A549 (cell line): Measurements from ENCODE around the gene LGMN. TPM values are rescaled to one million over a fixed set of nuclear protein-coding genes. Genes with fewer than 3 reads are reported as not detected.

Source experiments
- ATAC-seq, 2 experiments: fragments of 200-7000 bp in 1 of 2; fragments of >200 bp in 1 of 2; cut with Nextera tagmentation in 1 of 2; cut with Tn5 transposase in 1 of 2; 3 replicates each; pipeline versions ENCODE4 v1.8.0 to v1.9.1; 2018 to 2020; ENCODE audit warnings: mild to moderate bottlenecking in 1 of 2, moderate library complexity in 1 of 2
- CTCF ChIA-PET: fragments of 300-600 bp; sonication (Branson Sonifier 250); formaldehyde crosslinking; extraction: SDS; loops from one replicate; lab custom pipeline; 2021; ENCODE audit warnings: antibody characterized with exemption, inconsistent platforms; lab: Yijun Ruan, JAX
- POLR2A ChIA-PET: fragments of 350-600 bp; formaldehyde crosslinking; extraction: SDS; loops from one replicate; lab custom pipeline; 2021; ENCODE audit warnings: antibody characterized with exemption, inconsistent platforms; lab: Yijun Ruan, JAX
- DNase-seq, 2 experiments: peaks; one replicate each; pipeline versions ENCODE4 v3.0.0 to v3.0.0-alpha.2; 2011 to 2016; ENCODE audit warnings: low read depth in 1 of 2, low spot score in 1 of 2
- FAIRE-seq: peaks from 2 replicates; lab custom pipeline; 2011; peaks lifted over from hg19 to GRCh38; lab: Jason Lieb, UNC
- H3K27ac ChIP-seq, 2 experiments: fragments of >200 bp; sonication (Bioruptor Twin); formaldehyde crosslinking; 3 replicates each; pipeline ENCODE4 v1.5.1; 2016 to 2017
- H3K4me1 ChIP-seq: fragments of >200 bp; sonication (Bioruptor Twin); formaldehyde crosslinking; 3 replicates; pipeline ENCODE4 v1.6.1; 2016
- H3K4me2 ChIP-seq: fragments of >200 bp; sonication (Bioruptor Twin); formaldehyde crosslinking; 3 replicates; pipeline ENCODE4 v1.6.1; 2016
- H3K4me3 ChIP-seq: fragments of >200 bp; sonication (Bioruptor Twin); formaldehyde crosslinking; 3 replicates; pipeline ENCODE4 v1.5.1; 2016
- H3K9me3 ChIP-seq: fragments of >200 bp; sonication (Bioruptor Twin); formaldehyde crosslinking; 3 replicates; pipeline ENCODE4 v1.6.1; 2016
- BHLHE40 ChIP-seq: IDR thresholded peaks from 2 replicates; pipeline ENCODE4 v1.6.1; 2012; ENCODE audit warnings: low read depth, low read length, inconsistent platforms
- CBX2 ChIP-seq: fragments of 200-600 bp; sonication (generic); IDR thresholded peaks from 2 replicates; pipeline ENCODE4 v1.6.1; 2016; ENCODE audit warnings: low read depth, mild to moderate bottlenecking, borderline replicate concordance
- CEBPB ChIP-seq, 2 experiments: fragments of >200 bp in 1 of 2; sonication (Bioruptor Twin) in 1 of 2; formaldehyde crosslinking in 1 of 2; IDR thresholded peaks; 2 replicates each; pipeline ENCODE4 v1.6.1; 2012 to 2016
- EHF ChIP-seq: fragments of 250-450 bp; sonication (Bioruptor Pico); IDR thresholded peaks from 2 replicates; pipeline ENCODE4 v1.5.0; 2020; ENCODE audit warnings: mild to moderate bottlenecking
- ESRRA ChIP-seq: fragments of 150-350 bp; IDR thresholded peaks from 2 replicates; pipeline ENCODE4 v1.6.1; 2014; ENCODE audit warnings: mild to moderate bottlenecking, low read length, borderline replicate concordance
- HOXA7 ChIP-seq: fragments of 250-450 bp; sonication (Bioruptor Pico); IDR thresholded peaks from 2 replicates; pipeline ENCODE4 v1.5.0; 2020; ENCODE audit warnings: mild to moderate bottlenecking, moderate library complexity
- HOXB13 ChIP-seq: fragments of 250-450 bp; sonication (Bioruptor Pico); IDR thresholded peaks from 2 replicates; pipeline ENCODE4 v1.5.0; 2020; ENCODE audit warnings: low read depth, mild to moderate bottlenecking, moderate library complexity
- HOXB5 ChIP-seq: fragments of 250-450 bp; sonication (Bioruptor Pico); IDR thresholded peaks from 2 replicates; pipeline ENCODE4 v1.5.0; 2020; ENCODE audit warnings: mild to moderate bottlenecking, moderate library complexity
- KDM1A ChIP-seq: fragments of 200-600 bp; sonication (generic); IDR thresholded peaks from 2 replicates; pipeline ENCODE4 v1.6.1; 2016; ENCODE audit warnings: low read depth, mild to moderate bottlenecking
- MYC ChIP-seq: IDR thresholded peaks from 2 replicates; pipeline ENCODE4 v1.6.1; 2012; ENCODE audit warnings: mild to moderate bottlenecking, inconsistent platforms, low read length, improper control_type of control experiment, borderline replicate concordance
- NR3C1 ChIP-seq: fragments of >200 bp; sonication (Bioruptor Twin); formaldehyde crosslinking; IDR thresholded peaks from 3 replicates; pipeline ENCODE4 v1.6.1; 2017
- POLR2A ChIP-seq: IDR thresholded peaks from 2 replicates; pipeline ENCODE4 v1.6.1; 2012; ENCODE audit warnings: mild to moderate bottlenecking, low read length
- RAD21 ChIP-seq, 2 experiments: fragments of >200 bp in 1 of 2; sonication (Bioruptor Twin) in 1 of 2; formaldehyde crosslinking in 1 of 2; IDR thresholded peaks in 1 of 2; conservative IDR thresholded peaks in 1 of 2; 2 replicates in 1 of 2; 3 replicates in 1 of 2; pipeline ENCODE4 v1.6.1; 2012 to 2018; ENCODE audit warnings: inconsistent platforms in 1 of 2
- RFX5 ChIP-seq: fragments of 450-650 bp; IDR thresholded peaks from 2 replicates; pipeline ENCODE4 v1.7.1; 2014; ENCODE audit warnings: antibody characterized with exemption, mild to moderate bottlenecking, moderate library complexity
- RNF2 ChIP-seq: fragments of 200-600 bp; sonication (generic); IDR thresholded peaks from 2 replicates; pipeline ENCODE4 v1.6.1; 2016; ENCODE audit warnings: low read depth, mild to moderate bottlenecking, antibody characterized with exemption, moderate library complexity, borderline replicate concordance
- SREBF2 ChIP-seq: fragments of 450-650 bp; IDR thresholded peaks from 2 replicates; pipeline ENCODE4 v1.6.1; 2014; ENCODE audit warnings: mild to moderate bottlenecking, moderate library complexity
- ZC3H11A ChIP-seq: fragments of 450-650 bp; IDR thresholded peaks from 2 replicates; pipeline ENCODE4 v1.6.1; 2014; ENCODE audit warnings: antibody characterized with exemption, mild to moderate bottlenecking
- ZFP36 ChIP-seq: fragments of 450-650 bp; IDR thresholded peaks from 2 replicates; pipeline ENCODE4 v1.6.1; 2014; ENCODE audit warnings: borderline replicate concordance; ENCODE audit not compliant: partially characterized antibody
- WGBS: methylation state at CpG from one replicate; pipeline ENCODE4 v1.1.6; 2017; ENCODE audit errors: missing lambda C conversion rate; 5-methylcytosine and 5-hydroxymethylcytosine counted together
- polyA plus RNA-seq, 4 experiments: library from polyadenylated mRNA; depleted of rRNA in 3 of 4; stranded (reverse); fragments of >200 nt; fragmentation: RNase III in 1 of 4; extraction: RNeasy Plus Mini Kit Qiagen cat#74134 plus additional on column Dnase treatment in 1 of 4; gene quantifications; 2 replicates in 3 of 4; 3 replicates in 1 of 4; pipeline ENCODE4 v1.2.3, GENCODE V29; 2011 to 2017
- TF ChIP-seq, protein P1 (sequence below): IDR thresholded peaks from 2 replicates; pipeline ENCODE4 v1.6.1; 2012
- TF ChIP-seq, protein P2 (sequence below): fragments of >200 bp; sonication (Bioruptor Twin); formaldehyde crosslinking; IDR thresholded peaks from 3 replicates; pipeline ENCODE4 v1.5.1; 2016
- TF ChIP-seq, protein P3 (sequence below): IDR thresholded peaks from 2 replicates; pipeline ENCODE4 v1.6.1; 2012
- TF ChIP-seq, protein P4 (sequence below): IDR thresholded peaks from 2 replicates; pipeline ENCODE4 v1.6.1; 2012; ENCODE audit warnings: low read depth, borderline replicate concordance
- TF ChIP-seq, protein P5 (sequence below): fragments of 200-600 bp; sonication (generic); IDR thresholded peaks from 2 replicates; pipeline ENCODE4 v1.6.1; 2016; ENCODE audit warnings: antibody characterized with exemption, mild to moderate bottlenecking, moderate library complexity

The LGMN gene
- polyA plus RNA-seq, 2 of the 4 experiments (the other 2 are of a cell fraction) = 70.4 to 106 TPM

DNA sequence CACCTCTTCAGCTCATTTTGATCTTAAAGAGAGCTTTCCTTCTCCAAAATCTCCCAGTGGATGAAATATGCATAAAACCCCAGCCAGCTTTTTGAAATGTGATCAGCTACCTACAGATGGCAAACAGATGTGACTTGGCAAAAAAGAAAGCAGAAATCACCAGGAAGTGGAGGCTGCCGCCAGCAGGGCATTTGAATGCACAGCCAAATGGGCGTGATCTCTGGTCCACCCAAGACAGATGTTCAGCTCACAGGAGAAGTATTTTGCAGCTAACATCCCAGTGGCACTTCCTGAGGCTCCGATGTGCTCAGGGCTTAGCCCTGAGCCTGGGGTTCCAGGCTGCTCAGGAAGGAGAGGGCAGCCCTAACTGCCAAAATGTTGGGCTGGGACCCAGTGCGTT lies 78.3 kb downstream of the LGMN start:
- H3K4me2 ChIP-seq = no peak overlapping the region; the same call in 2 of the 3 replicates
- ATAC-seq (0 out of 6 replicates have a peak, but pooled peaks of 1 of the 2 experiments have one; percentile 12), DNase-seq (peak in 1 of 2 experiments; percentile 33), FAIRE-seq (no peak)
- no peaks in the 10 kb centered on the region for H3K9me3 ChIP-seq
- CTCF ChIA-PET = interaction anchor here (0.9 to 1.6 kb wide), 5 partner anchors 11 to 20 kb away, joined by 4 to 10 read pairs (median 6); no protein-coding TSS in a partner anchor
- TF ChIP-seq EHF (CRISPR knock-in tag) = no peak
- no peak for TF ChIP-seq CBX2
- TF ChIP-seq ZFP36 = no peak
- TF ChIP-seq POLR2A = no peak
- TF ChIP-seq SREBF2 = no peak
- TF ChIP-seq CEBPB (IDR thresholded peaks at IDR 0.05) = no peak
- TF ChIP-seq MYC = no peak
- no peak for TF ChIP-seq HOXB13
- no peak for TF ChIP-seq RAD21 (conservative IDR thresholded peaks at IDR 0.05 in 1 of 2, IDR thresholded peaks at IDR 0.05 in 1 of 2)
- TF ChIP-seq BHLHE40 = no peak
- TF ChIP-seq ESRRA = no peak
- TF ChIP-seq NR3C1 = no peak
- no peak for TF ChIP-seq RFX5
- TF ChIP-seq, protein P1, sequence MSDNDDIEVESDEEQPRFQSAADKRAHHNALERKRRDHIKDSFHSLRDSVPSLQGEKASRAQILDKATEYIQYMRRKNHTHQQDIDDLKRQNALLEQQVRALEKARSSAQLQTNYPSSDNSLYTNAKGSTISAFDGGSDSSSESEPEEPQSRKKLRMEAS = no peak
- TF ChIP-seq, protein P2, sequence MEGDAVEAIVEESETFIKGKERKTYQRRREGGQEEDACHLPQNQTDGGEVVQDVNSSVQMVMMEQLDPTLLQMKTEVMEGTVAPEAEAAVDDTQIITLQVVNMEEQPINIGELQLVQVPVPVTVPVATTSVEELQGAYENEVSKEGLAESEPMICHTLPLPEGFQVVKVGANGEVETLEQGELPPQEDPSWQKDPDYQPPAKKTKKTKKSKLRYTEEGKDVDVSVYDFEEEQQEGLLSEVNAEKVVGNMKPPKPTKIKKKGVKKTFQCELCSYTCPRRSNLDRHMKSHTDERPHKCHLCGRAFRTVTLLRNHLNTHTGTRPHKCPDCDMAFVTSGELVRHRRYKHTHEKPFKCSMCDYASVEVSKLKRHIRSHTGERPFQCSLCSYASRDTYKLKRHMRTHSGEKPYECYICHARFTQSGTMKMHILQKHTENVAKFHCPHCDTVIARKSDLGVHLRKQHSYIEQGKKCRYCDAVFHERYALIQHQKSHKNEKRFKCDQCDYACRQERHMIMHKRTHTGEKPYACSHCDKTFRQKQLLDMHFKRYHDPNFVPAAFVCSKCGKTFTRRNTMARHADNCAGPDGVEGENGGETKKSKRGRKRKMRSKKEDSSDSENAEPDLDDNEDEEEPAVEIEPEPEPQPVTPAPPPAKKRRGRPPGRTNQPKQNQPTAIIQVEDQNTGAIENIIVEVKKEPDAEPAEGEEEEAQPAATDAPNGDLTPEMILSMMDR = no peak
- no peak for TF ChIP-seq RNF2
- TF ChIP-seq, protein P3, sequence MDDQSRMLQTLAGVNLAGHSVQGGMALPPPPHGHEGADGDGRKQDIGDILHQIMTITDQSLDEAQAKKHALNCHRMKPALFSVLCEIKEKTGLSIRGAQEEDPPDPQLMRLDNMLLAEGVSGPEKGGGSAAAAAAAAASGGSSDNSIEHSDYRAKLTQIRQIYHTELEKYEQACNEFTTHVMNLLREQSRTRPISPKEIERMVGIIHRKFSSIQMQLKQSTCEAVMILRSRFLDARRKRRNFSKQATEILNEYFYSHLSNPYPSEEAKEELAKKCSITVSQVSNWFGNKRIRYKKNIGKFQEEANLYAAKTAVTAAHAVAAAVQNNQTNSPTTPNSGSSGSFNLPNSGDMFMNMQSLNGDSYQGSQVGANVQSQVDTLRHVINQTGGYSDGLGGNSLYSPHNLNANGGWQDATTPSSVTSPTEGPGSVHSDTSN = no peak
- no peak for TF ChIP-seq HOXA7 (CRISPR knock-in tag)
- H3K27ac ChIP-seq = peak overlapping the region in 1 of 2 experiments; percentile 36; a peak in 2 of 6 replicates
- 82% methylated on average over 4 of the region's 4 CpGs for WGBS
- POLR2A ChIA-PET = no interaction called here
- 0 out of 3 replicates have a peak, but pooled peaks cover 6% of the 10 kb centered on the region for H3K4me1 ChIP-seq
- H3K4me3 ChIP-seq = no peak overlapping the region

DNA sequence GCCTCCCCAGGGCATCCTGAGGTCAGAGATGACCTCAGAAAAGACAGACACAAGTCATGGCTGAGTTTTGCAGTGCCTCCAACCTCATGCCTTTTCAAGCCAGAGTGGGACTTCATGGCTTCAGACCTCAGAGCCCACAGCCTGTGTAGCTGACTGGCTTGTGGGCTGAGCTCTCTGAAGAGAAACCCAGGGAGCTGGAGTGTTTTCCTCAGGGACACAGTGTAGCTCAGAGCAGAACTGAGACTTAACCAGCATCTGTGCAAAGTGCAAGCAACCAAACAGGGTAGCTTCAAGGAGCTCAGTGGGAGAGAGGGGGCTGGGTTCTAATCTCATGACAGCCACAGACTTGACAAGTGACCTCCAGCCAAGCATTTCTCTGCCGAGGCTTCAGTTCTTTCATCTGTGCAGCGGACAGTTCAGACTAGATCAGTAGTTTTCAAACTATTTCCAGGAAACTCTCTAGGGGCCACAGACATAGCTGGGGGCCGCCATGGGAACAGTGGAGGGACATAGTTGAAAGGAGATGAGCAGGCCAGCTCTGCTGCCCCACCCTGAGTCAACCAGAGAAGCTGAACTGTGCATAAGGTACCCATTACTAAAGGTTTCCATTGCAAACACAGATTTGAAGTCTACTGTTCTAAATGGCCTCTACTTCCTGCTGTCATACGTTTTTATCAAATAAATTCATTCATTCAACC lies 80.0 kb downstream of the LGMN start:
- H3K4me2 ChIP-seq = no peak overlapping the region
- H3K4me1 ChIP-seq = 0 out of 3 replicates have a peak, but pooled peaks cover 6% of the 10 kb centered on the region
- H3K27ac ChIP-seq = no peak overlapping the region
- ATAC-seq (no peak), DNase-seq (no peak), FAIRE-seq (no peak)
- H3K9me3 ChIP-seq = no peaks in the 10 kb centered on the region
- ChIA-PET POLR2A (no interaction called here), CTCF (interaction anchor here (1.1 to 1.2 kb wide), 2 partner anchors 18 to 25 kb away, joined by 3 to 6 read pairs; no protein-coding TSS in a partner anchor)
- no peak overlapping the region for H3K4me3 ChIP-seq
- no peak for TF ChIP-seq RNF2
- TF ChIP-seq, protein P4, sequence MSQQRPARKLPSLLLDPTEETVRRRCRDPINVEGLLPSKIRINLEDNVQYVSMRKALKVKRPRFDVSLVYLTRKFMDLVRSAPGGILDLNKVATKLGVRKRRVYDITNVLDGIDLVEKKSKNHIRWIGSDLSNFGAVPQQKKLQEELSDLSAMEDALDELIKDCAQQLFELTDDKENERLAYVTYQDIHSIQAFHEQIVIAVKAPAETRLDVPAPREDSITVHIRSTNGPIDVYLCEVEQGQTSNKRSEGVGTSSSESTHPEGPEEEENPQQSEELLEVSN = no peak
- no peak for TF ChIP-seq HOXB13
- TF ChIP-seq, protein P5, sequence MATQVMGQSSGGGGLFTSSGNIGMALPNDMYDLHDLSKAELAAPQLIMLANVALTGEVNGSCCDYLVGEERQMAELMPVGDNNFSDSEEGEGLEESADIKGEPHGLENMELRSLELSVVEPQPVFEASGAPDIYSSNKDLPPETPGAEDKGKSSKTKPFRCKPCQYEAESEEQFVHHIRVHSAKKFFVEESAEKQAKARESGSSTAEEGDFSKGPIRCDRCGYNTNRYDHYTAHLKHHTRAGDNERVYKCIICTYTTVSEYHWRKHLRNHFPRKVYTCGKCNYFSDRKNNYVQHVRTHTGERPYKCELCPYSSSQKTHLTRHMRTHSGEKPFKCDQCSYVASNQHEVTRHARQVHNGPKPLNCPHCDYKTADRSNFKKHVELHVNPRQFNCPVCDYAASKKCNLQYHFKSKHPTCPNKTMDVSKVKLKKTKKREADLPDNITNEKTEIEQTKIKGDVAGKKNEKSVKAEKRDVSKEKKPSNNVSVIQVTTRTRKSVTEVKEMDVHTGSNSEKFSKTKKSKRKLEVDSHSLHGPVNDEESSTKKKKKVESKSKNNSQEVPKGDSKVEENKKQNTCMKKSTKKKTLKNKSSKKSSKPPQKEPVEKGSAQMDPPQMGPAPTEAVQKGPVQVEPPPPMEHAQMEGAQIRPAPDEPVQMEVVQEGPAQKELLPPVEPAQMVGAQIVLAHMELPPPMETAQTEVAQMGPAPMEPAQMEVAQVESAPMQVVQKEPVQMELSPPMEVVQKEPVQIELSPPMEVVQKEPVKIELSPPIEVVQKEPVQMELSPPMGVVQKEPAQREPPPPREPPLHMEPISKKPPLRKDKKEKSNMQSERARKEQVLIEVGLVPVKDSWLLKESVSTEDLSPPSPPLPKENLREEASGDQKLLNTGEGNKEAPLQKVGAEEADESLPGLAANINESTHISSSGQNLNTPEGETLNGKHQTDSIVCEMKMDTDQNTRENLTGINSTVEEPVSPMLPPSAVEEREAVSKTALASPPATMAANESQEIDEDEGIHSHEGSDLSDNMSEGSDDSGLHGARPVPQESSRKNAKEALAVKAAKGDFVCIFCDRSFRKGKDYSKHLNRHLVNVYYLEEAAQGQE = no peak
- TF ChIP-seq ZC3H11A = no peak
- TF ChIP-seq HOXB5 = no peak
- TF ChIP-seq KDM1A = no peak
- TF ChIP-seq CBX2 = no peak
- WGBS = 83% methylated on average over 4 of the region's 4 CpGs
